Hematopoietic multipotent progenitor cell treated with erythropoietin and hydrocortisone succinate and interleukin-3 and kit ligand, for 17 days (in vitro differentiated cells): Measurements from ENCODE around the gene HEG1.

Experiments used
- DNase-seq: peaks from one replicate; pipeline ENCODE4 v3.0.0-alpha.2; 2015; ENCODE audit warnings: low spot score

The HEG1 gene

GRCh38 chr3:125014570-125015179 lies 41.1 kb downstream of the HEG1 start:
- DNase-seq, result no peak

GRCh38 chr3:125013095-125013494 lies 42.7 kb downstream of the HEG1 start:
- no peak for DNase-seq

GRCh38 chr3:125011941-125012340 lies 43.9 kb downstream of the HEG1 start:
- DNase-seq, result no peak

- no peak for DNase-seq
These were observed 45.4 kb downstream of the HEG1 start for GRCh38 chr3:125010393-125010792.

- DNase-seq, result no peak
These were observed 47.0 kb downstream of the HEG1 start for GRCh38 chr3:125008766-125009165.

- no peak for DNase-seq
These were observed 49.5 kb downstream of the HEG1 start for GRCh38 chr3:125006291-125006731.

- no peak for DNase-seq
These were observed 50.1 kb downstream of the HEG1 start for GRCh38 chr3:125005676-125006075.

- no peak for DNase-seq
These were observed 50.6 kb downstream of the HEG1 start for GRCh38 chr3:125005222-125005621.

GRCh38 chr3:125003859-125004595 lies 51.8 kb downstream of the HEG1 start:
- DNase-seq, result no peak

- no peak for DNase-seq
These were observed 52.4 kb downstream of the HEG1 start for GRCh38 chr3:125003369-125003853.

GRCh38 chr3:125002414-125003368 lies 53.1 kb downstream of the HEG1 start:
- DNase-seq, result no peak

GRCh38 chr3:125001557-125002413 lies 54.0 kb downstream of the HEG1 start:
- DNase-seq, result no peak

- no peak for DNase-seq
These were observed 55.1 kb downstream of the HEG1 start for GRCh38 chr3:125000661-125001060.

GRCh38 chr3:124999897-125000435 lies 55.8 kb downstream of the HEG1 start:
- DNase-seq, result no peak

- no peak for DNase-seq
These were observed 56.5 kb downstream of the HEG1 start for GRCh38 chr3:124999317-124999716.

- DNase-seq, result no peak
These were observed 57.6 kb downstream of the HEG1 start for GRCh38 chr3:124998247-124998630.

- DNase-seq, result no peak
These were observed 58.2 kb downstream of the HEG1 start for GRCh38 chr3:124997303-124998246.

- no peak for DNase-seq
These were observed 60.3 kb downstream of the HEG1 start for GRCh38 chr3:124995460-124995994.

GRCh38 chr3:124993466-124993865 lies 62.3 kb downstream of the HEG1 start:
- DNase-seq, result no peak

GRCh38 chr3:124992041-124992440 lies 63.8 kb downstream of the HEG1 start:
- DNase-seq, result no peak
